Raji (cell line): ENCODE measurements around the gene STON2.

Source experiments
- POLR2A ChIP-seq: IDR thresholded peaks from 2 replicates; pipeline ENCODE4 v1.6.1; 2011; ENCODE audit warnings: low read depth, low read length, control low read depth; ENCODE audit not compliant: insufficient read depth

Gene STON2

GRCh38 chr14:81398196-81398891, 1.8 kb downstream of the STON2 start:
- TF ChIP-seq POLR2A, result no peak

GRCh38 chr14:81396113-81396512, 4.0 kb downstream of the STON2 start:
- no peak for TF ChIP-seq POLR2A

GRCh38 chr14:81394739-81395138, 5.4 kb downstream of the STON2 start:
- no peak for TF ChIP-seq POLR2A

- no peak for TF ChIP-seq POLR2A
Measured at GRCh38 chr14:81392976-81393643, 7.0 kb downstream of the STON2 start.

- TF ChIP-seq POLR2A, result no peak
Measured at GRCh38 chr14:81392052-81392451, 8.1 kb downstream of the STON2 start.

DNA sequence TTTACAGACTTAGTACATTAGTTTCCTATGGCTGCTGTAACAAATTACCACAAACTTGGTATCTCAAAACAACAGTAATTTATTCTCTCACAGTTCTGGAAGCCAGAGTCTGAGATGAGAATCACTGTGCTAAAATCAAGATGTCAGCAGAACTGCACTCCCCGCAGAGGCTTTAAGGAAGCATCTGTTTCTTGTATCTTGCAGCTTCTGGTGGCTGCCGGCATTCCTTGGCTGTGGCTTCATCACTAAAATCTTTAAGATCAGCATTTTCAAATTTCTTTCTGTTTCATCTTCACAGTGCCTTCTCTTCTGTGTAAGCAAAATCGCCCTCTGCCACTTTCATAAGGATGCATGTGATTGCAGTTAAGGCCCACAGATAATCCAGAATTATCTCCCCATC, 9.4 kb downstream of the STON2 start:
- TF ChIP-seq POLR2A, result no peak

GRCh38 chr14:81388336-81388735, 11.8 kb downstream of the STON2 start:
- no peak for TF ChIP-seq POLR2A

DNA sequence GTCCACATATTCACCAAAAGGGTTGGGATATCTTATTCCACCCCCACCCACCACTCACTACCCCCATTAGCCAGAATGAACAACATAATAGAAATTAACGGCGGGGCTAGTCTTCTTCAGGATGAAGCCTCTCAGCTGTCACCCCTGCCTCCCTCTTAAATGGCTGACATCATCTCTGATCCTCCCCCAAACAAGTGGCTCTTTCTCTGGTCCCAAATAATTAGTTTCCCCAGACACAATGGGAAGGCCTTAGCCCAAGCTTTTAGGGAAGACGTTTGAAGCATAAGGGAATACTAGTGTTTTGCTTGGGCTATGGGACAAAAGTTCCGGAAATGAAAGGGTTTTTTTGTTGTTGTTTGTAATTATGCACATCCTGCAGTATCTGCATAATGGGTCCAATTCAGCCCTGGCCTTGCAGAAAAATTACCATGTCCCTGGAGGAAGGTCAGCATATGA, 13.8 kb downstream of the STON2 start:
- no peak for TF ChIP-seq POLR2A

- TF ChIP-seq POLR2A, result no peak
Measured at GRCh38 chr14:81385886-81386285, 14.2 kb downstream of the STON2 start.

DNA sequence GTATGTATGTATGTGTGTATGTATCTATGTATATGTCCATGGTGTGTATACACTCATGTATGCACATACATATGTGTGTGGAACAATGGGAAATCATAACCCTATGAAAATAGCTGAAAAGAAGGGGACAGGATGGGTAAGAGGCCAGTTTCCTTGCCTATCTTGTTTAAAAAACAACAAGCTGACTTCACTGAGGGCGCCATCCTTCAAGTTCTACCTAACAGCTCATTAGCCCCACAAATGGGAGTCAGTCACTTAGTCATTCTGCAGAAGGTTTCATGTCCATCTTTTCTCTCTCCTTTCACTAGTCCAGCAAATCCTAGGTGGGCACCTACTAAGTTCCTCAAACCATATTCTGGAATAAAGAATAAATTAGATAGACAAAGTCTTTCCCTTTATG, 14.7 kb downstream of the STON2 start:
- no peak for TF ChIP-seq POLR2A

GRCh38 chr14:81384900-81385299, 15.2 kb downstream of the STON2 start:
- TF ChIP-seq POLR2A, result no peak

DNA sequence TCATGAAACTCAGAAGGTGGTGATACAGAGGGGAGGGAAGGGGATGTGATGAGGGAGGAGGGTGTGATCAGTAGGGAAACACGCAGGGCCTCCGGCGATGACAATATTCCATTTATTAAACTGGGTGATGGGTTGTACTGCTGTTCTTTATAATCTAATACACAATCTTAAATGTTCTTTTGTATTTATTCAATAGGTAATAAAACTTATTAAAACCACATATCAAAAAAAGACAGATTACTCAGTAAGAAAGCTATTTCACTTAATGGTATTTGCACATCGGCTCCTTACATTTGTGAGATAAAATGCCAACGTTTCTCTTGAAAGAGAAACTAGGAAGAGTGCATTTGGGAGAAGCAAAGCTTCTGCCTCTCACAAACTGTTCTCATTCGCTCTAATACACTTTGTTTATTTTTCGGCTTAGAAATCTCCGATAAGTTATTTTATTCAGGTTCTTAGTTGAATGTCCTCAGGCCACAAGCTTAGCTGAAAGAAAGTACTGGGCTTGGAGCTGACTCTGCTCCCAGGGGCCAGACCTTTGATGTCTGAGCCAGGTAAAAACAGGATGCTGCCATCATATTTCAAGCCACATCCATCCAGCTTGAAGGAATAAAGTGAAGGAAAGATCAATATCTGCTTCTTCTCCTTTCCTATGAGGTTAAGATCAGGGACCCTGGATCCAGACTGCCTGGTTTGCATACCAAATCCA, 17.5 kb downstream of the STON2 start:
- no peak for TF ChIP-seq POLR2A

DNA sequence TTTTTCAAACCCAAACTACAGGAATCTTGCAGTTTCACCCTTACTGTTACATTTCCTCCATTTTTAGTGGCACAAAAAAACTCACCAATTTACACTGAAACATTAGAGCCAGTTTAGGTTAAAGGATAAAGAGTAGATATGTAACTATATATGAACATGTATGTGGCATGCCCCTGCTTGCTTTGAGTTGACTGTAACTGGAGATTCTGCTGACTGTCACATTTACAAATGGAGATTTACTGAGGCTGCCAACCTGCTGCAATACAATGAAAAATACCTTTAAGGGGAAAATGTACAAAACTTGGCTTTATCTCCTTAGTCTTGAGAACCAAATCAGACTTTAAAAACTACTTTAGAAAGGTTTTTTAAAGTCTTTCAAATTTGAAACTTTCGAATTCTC, 28.3 kb downstream of the STON2 start:
- no peak for TF ChIP-seq POLR2A

DNA sequence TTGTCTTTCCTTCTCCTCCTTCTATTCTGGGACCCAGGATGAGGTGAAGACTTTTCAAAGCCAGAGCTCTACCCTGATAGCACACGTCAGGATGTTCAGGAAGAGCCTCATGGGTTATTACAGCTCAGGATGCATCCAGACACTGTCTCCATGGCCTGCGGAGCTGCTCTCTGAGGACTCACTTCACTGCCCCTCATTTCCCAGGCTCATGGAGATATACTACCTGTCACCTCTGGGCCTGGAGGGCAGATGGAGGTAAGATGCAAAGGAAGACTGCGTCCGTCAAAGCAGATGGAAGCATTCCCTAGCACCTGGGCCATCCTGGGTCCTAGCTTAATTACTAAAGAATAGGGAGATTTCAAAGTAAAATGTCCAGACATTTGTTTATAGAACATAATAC, 32.6 kb downstream of the STON2 start:
- TF ChIP-seq POLR2A, result no peak

- TF ChIP-seq POLR2A, result no peak
Measured at GRCh38 chr14:81366884-81367283, 33.2 kb downstream of the STON2 start.

DNA sequence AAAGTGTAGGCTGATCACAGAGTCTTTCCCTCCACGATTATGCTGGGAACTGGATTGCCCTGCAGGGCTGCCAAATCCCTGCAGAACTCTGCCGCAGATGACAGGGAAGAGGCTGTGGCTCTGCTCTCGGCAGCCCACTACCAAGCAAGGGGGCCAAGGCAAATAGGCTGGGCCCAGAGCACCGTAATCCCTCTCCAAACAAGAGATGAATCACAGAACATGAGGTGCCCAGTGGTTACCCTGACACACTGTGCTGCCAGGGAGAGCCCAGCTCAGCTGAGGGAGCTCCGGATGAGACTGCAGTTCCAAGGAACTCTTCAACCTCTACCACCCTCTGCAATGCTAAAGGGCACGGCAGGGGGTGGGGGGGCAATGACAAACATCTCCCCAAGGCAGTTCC, 33.9 kb downstream of the STON2 start:
- no peak for TF ChIP-seq POLR2A
